H1 (cell line): ENCODE measurements around the gene ZDHHC1. TPM values are rescaled to one million over a fixed set of nuclear protein-coding genes. Genes with fewer than 3 reads are reported as not detected.

ENCODE experiments used
- CTCF ChIA-PET: fragments of 300-600 bp; sonication (Branson Sonifier 250); formaldehyde crosslinking; loops from one replicate; lab custom pipeline; 2021; ENCODE audit not compliant: partially characterized antibody; lab: Charles Lee
- POLR2A ChIA-PET: fragments of 300-600 bp; sonication (Branson Sonifier 250); formaldehyde crosslinking; loops from one replicate; lab custom pipeline; 2021; ENCODE audit warnings: inconsistent platforms; ENCODE audit not compliant: partially characterized antibody; lab: Charles Lee
- DNase-seq, 2 experiments: peaks; one replicate each; pipeline versions ENCODE4 v3.0.0 to v3.0.0-alpha.2; 2010 to 2022; ENCODE audit warnings: low spot score in 2 of 2, low read depth in 1 of 2, mixed read lengths in 1 of 2
- FAIRE-seq: peaks from 2 replicates; lab custom pipeline; 2011; peaks lifted over from hg19 to GRCh38; lab: Jason Lieb, UNC
- H2AFZ ChIP-seq: 2 replicates; pipeline ENCODE4 v1.8.1; 2012; ENCODE audit warnings: low read length, inconsistent platforms
- H2AK5ac ChIP-seq: 2 replicates; pipeline ENCODE4 v1.6.1; 2013; ENCODE audit warnings: low read depth, low read length
- H2BK120ac ChIP-seq: replicated peaks from 2 replicates; pipeline ENCODE3; 2013; ENCODE audit warnings: low read depth, low read length, inconsistent platforms
- H2BK12ac ChIP-seq: 2 replicates; pipeline ENCODE4 v1.6.1; 2013; ENCODE audit warnings: low read depth, low read length
- H2BK15ac ChIP-seq: 2 replicates; pipeline ENCODE4 v1.6.1; 2013; ENCODE audit warnings: low read length
- H2BK20ac ChIP-seq: 2 replicates; pipeline ENCODE4 v1.6.1; 2013; ENCODE audit warnings: low read length
- H2BK5ac ChIP-seq: 2 replicates; pipeline ENCODE4 v1.6.1; 2013; ENCODE audit warnings: low read depth, low read length
- H3K14ac ChIP-seq: 2 replicates; pipeline ENCODE4 v1.6.1; 2013; ENCODE audit warnings: inconsistent platforms; ENCODE audit not compliant: insufficient read length
- H3K18ac ChIP-seq: 2 replicates; pipeline ENCODE4 v1.6.1; 2013; ENCODE audit warnings: low read length; ENCODE audit errors: extremely low read depth
- H3K23ac ChIP-seq: 2 replicates; pipeline ENCODE4 v1.6.1; 2013; ENCODE audit warnings: inconsistent platforms; ENCODE audit not compliant: insufficient read length
- H3K23me2 ChIP-seq: 2 replicates; pipeline ENCODE4 v1.6.1; 2013; ENCODE audit warnings: low read depth, low read length
- H3K27ac ChIP-seq: 2 replicates; pipeline ENCODE4 v1.6.1; 2011; ENCODE audit warnings: low read depth, low read length, inconsistent platforms
- H3K27me3 ChIP-seq, 4 experiments: replicated peaks in 1 of 4; 1 replicate in 1 of 4; 2 replicates in 3 of 4; pipeline versions ENCODE4 v1.6.1 to v1.8.1; 2011 to 2013; ENCODE audit warnings: low read length in 3 of 4, mild to moderate bottlenecking in 3 of 4, inconsistent platforms in 2 of 4, mixed read lengths in 2 of 4, moderate library complexity in 1 of 4; ENCODE audit not compliant: control insufficient read depth in 3 of 4, insufficient read depth in 3 of 4; ENCODE audit errors: extremely low read depth in 1 of 4
- H3K36me3 ChIP-seq, 4 experiments: 2 replicates each; pipeline versions ENCODE4 v1.6.1 to v1.8.1; 2011 to 2013; ENCODE audit warnings: mild to moderate bottlenecking in 4 of 4, low read length in 3 of 4, moderate library complexity in 2 of 4, control low read depth in 1 of 4, inconsistent platforms in 1 of 4; ENCODE audit not compliant: insufficient read depth in 4 of 4, control insufficient read depth in 2 of 4
- H3K4ac ChIP-seq: replicated peaks from 2 replicates; pipeline ENCODE3; 2013; ENCODE audit warnings: low read length, low read depth, mixed read lengths, inconsistent platforms; ENCODE audit not compliant: insufficient read length
- H3K4me1 ChIP-seq, 4 experiments: replicated peaks in 1 of 4; 1 replicate in 1 of 4; 2 replicates in 3 of 4; pipeline versions ENCODE4 v1.6.1 to v1.8.1; 2011 to 2013; ENCODE audit warnings: low read length in 3 of 4, inconsistent platforms in 2 of 4, mixed read lengths in 1 of 4; ENCODE audit not compliant: insufficient read depth in 4 of 4, control insufficient read depth in 3 of 4
- H3K4me2 ChIP-seq, 2 experiments: 2 replicates each; pipeline versions ENCODE4 v1.6.1 to v1.8.1; 2011 to 2013; ENCODE audit warnings: low read depth in 2 of 2, low read length in 2 of 2, control low read depth in 1 of 2, inconsistent platforms in 1 of 2, mild to moderate bottlenecking in 1 of 2; ENCODE audit not compliant: insufficient read depth in 1 of 2
- H3K4me3 ChIP-seq, 4 experiments: fragments of 200-600, 300-600 bp in 1 of 4; sonication (generic), shearing (Covaris generic), sonication (Bioruptor Twin) in 1 of 4; 2 replicates each; pipeline versions ENCODE4 v1.5.1 to v1.8.1; 2011 to 2016; ENCODE audit warnings: low read length in 4 of 4, low read depth in 3 of 4, control low read depth in 2 of 4, inconsistent platforms in 2 of 4, mild to moderate bottlenecking in 2 of 4, mixed read lengths in 1 of 4, moderate library complexity in 1 of 4; ENCODE audit not compliant: insufficient read depth in 2 of 4; ENCODE audit errors: extremely low read depth in 1 of 4
- H3K56ac ChIP-seq: replicated peaks from 2 replicates; pipeline ENCODE3; 2013; ENCODE audit warnings: low read depth, mild to moderate bottlenecking, mixed read lengths, low read length, inconsistent platforms; ENCODE audit not compliant: insufficient read length
- H3K79me1 ChIP-seq: 2 replicates; pipeline ENCODE4 v1.6.1; 2013; ENCODE audit warnings: low read depth, low read length, control low read depth
- H3K79me2 ChIP-seq, 2 experiments: 2 replicates each; pipeline versions ENCODE4 v1.6.1 to v1.8.1; 2012 to 2013; ENCODE audit warnings: low read length in 2 of 2, mild to moderate bottlenecking in 2 of 2, inconsistent platforms in 1 of 2; ENCODE audit not compliant: insufficient read depth in 2 of 2, control insufficient read depth in 1 of 2
- H3K9ac ChIP-seq, 4 experiments: replicated peaks in 1 of 4; 1 replicate in 1 of 4; 2 replicates in 3 of 4; pipeline versions ENCODE4 v1.6.1 to v1.8.1; 2011 to 2013; ENCODE audit warnings: low read depth in 3 of 4, low read length in 3 of 4, control low read depth in 2 of 4, mild to moderate bottlenecking in 2 of 4, moderate library complexity in 2 of 4, inconsistent platforms in 1 of 4; ENCODE audit errors: extremely low read depth in 1 of 4
- H3K9me3 ChIP-seq, 2 experiments: 2 replicates each; pipeline versions ENCODE4 v1.6.1 to v1.8.1; 2012 to 2013; ENCODE audit warnings: mild to moderate bottlenecking in 2 of 2, moderate library complexity in 2 of 2, control low read depth in 1 of 2, inconsistent platforms in 1 of 2, low read depth in 1 of 2, low read length in 1 of 2, mixed read lengths in 1 of 2; ENCODE audit not compliant: insufficient read depth in 2 of 2
- H4K20me1 ChIP-seq, 2 experiments: replicated peaks in 1 of 2; 2 replicates each; pipeline versions ENCODE3 to v1.8.1; 2011 to 2013; ENCODE audit warnings: inconsistent platforms in 2 of 2, low read length in 2 of 2, mild to moderate bottlenecking in 1 of 2; ENCODE audit not compliant: insufficient read depth in 2 of 2, control insufficient read depth in 1 of 2
- H4K5ac ChIP-seq: 2 replicates; pipeline ENCODE4 v1.6.1; 2013; ENCODE audit warnings: low read length, low read depth, mixed read lengths, inconsistent platforms; ENCODE audit not compliant: insufficient read length
- H4K8ac ChIP-seq: 2 replicates; pipeline ENCODE4 v1.8.0; 2013; ENCODE audit warnings: mild to moderate bottlenecking, moderate library complexity, low read length, inconsistent platforms; ENCODE audit not compliant: insufficient read depth; ENCODE audit errors: extremely low read depth
- H4K91ac ChIP-seq: replicated peaks from 2 replicates; pipeline ENCODE3; 2013; ENCODE audit warnings: low read length, mixed read lengths, inconsistent platforms; ENCODE audit not compliant: insufficient read length
- ATF3 ChIP-seq: IDR thresholded peaks from 2 replicates; pipeline ENCODE4 v1.6.1; 2011; ENCODE audit warnings: low read depth, mild to moderate bottlenecking, low read length; ENCODE audit not compliant: insufficient read depth
- CHD2 ChIP-seq: IDR thresholded peaks from 2 replicates; pipeline ENCODE4 v1.6.1; 2012; ENCODE audit warnings: low read length, improper control_type of control experiment
- E2F6 ChIP-seq: IDR thresholded peaks from 2 replicates; pipeline ENCODE4 v1.6.1; 2012; ENCODE audit warnings: inconsistent platforms
- FOSL1 ChIP-seq: IDR thresholded peaks from 2 replicates; pipeline ENCODE4 v1.6.1; 2011; ENCODE audit warnings: mild to moderate bottlenecking, low read depth, low read length, moderate library complexity; ENCODE audit not compliant: insufficient read depth
- KDM5A ChIP-seq: fragments of 200-600 bp; IDR thresholded peaks from 2 replicates; pipeline ENCODE4 v1.7.1; 2012; ENCODE audit warnings: mild to moderate bottlenecking, low read length, inconsistent platforms, mixed read lengths
- MAX ChIP-seq: IDR thresholded peaks from 2 replicates; pipeline ENCODE4 v1.6.1; 2012; ENCODE audit warnings: inconsistent platforms
- POLR2A ChIP-seq, 2 experiments: IDR thresholded peaks; 1 replicate in 1 of 2; 2 replicates in 1 of 2; pipeline ENCODE4 v1.6.1; 2011; ENCODE audit warnings: low read depth in 2 of 2, low read length in 2 of 2, mild to moderate bottlenecking in 2 of 2; ENCODE audit errors: control extremely low read depth in 1 of 2
- SUZ12 ChIP-seq: fragments of 200-600 bp; sonication (generic); IDR thresholded peaks from 2 replicates; pipeline ENCODE4 v1.6.1; 2012; ENCODE audit warnings: mild to moderate bottlenecking, inconsistent platforms, low read length, moderate library complexity, mixed read lengths
- TCF12 ChIP-seq: IDR thresholded peaks from 2 replicates; pipeline ENCODE4 v1.6.1; 2011; ENCODE audit warnings: low read depth, mild to moderate bottlenecking, low read length
- TEAD4 ChIP-seq: IDR thresholded peaks from 2 replicates; pipeline ENCODE4 v1.6.1; 2012; ENCODE audit warnings: low read depth, low read length, inconsistent platforms, mixed read lengths
- ZNF274 ChIP-seq: IDR thresholded peaks from 2 replicates; pipeline ENCODE4 v1.7.0; 2012; ENCODE audit warnings: low read length, borderline replicate concordance; ENCODE audit errors: extremely low read depth
- WGBS, 2 experiments: shearing (Covaris generic) in 1 of 2; methylation state at CpG; one replicate each; pipeline versions ENCODE4 v1.1.6 to v1.1.7; 2013 to 2015; ENCODE audit warnings: low lambda C conversion rate in 2 of 2, mixed read lengths in 2 of 2, inconsistent platforms in 1 of 2, low coverage in 1 of 2, missing lambda C conversion rate in 1 of 2; ENCODE audit not compliant: insufficient replicate concordance in 2 of 2, insufficient coverage in 1 of 2, insufficient read length in 1 of 2; ENCODE audit errors: extremely low coverage in 1 of 2, missing lambda C conversion rate in 1 of 2; 5-methylcytosine and 5-hydroxymethylcytosine counted together
- polyA plus RNA-seq, 7 experiments: library from polyadenylated mRNA; depleted of rRNA in 3 of 7; stranded (reverse) in 5 of 7; unstranded in 2 of 7; fragments of >200 nt in 5 of 7; fragments of 200-250 nt in 2 of 7; gene quantifications; 1 replicate in 5 of 7; 2 replicates in 1 of 7; 4 replicates in 1 of 7; pipeline versions ENCODE4 v1.2.1 to v1.2.3, GENCODE V29; 2011 to 2013; ENCODE audit warnings: missing spikeins in 2 of 7, mixed read lengths in 2 of 7
- total RNA-seq: library from RNA; stranded (reverse); fragmentation: NEBNext Ultra II Directional; extraction: Animal tissue kit (Norgen Biotek cat#: 25700); gene quantifications from 2 replicates; pipeline ENCODE4 v1.2.1, GENCODE V29; 2021

The ZDHHC1 gene
- total and polyA plus RNA-seq, 2 of the 8 experiments (the other 6 are each of a cell fraction or from before 2014, with no cell fraction given) = 3.1 to 4.9 TPM

- Histone ChIP-seq H3K4me2 (no peak overlapping the region), H2BK120ac (no peak overlapping the region), H3K9me3 (no peaks in the 10 kb centered on the region), H4K5ac (no peak overlapping the region), H3K27me3 (peaks cover 0 to under 1% (median under 1%) of the 10 kb centered on the region in 4 experiments; a peak in 3 of 7 replicates), H3K14ac (no peak overlapping the region), H3K4me1 (peaks cover 0 to 24% (median 12%) of the 10 kb centered on the region in 4 experiments; a peak in 5 of 7 replicates), H3K79me1 (no peaks in the 10 kb centered on the region), H2AFZ (no peak overlapping the region), H3K27ac (no peak overlapping the region), H4K8ac (no peak overlapping the region; the same call in 1 of the 2 replicates), H3K36me3 (no peaks in the 10 kb centered on the region), H3K56ac (no peak overlapping the region), H2BK5ac (no peak overlapping the region), H4K20me1 (no peaks in the 10 kb centered on the region), H4K91ac (peak overlapping the region; percentile 81), H3K18ac (no peak overlapping the region), H3K4ac (peak overlapping the region; percentile 1), H2BK12ac (peak overlapping the region; percentile 56; the same call in 1 of the 2 replicates), H3K4me3 (no peak overlapping the region), H3K23ac (no peak overlapping the region), H2BK15ac (peak overlapping the region; percentile 50; the same call in 1 of the 2 replicates), H3K9ac (no peak overlapping the region), H3K23me2 (peaks cover 2% of the 10 kb centered on the region; the same call in 1 of the 2 replicates), H2BK20ac (0 out of 2 replicates have a peak overlapping the region, but pooled peaks have one; percentile 21), H3K79me2 (no peaks in the 10 kb centered on the region), H2AK5ac (no peak overlapping the region)
- WGBS, 2 experiments = 83% methylated on average over 9 of the region's 12 CpGs; no CpG with 5 or more reads in 1 of the 2 experiments
- CTCF ChIA-PET = interaction anchor here (1.0 to 32.4 kb wide), 4 partner anchors 11 to 60 kb away, joined by 4 to 476 read pairs (median 12); partner anchors contain the start of genes TPPP3 and ZDHHC1
- no peak for DNase-seq
- no peak for FAIRE-seq
- POLR2A ChIA-PET = no interaction called here
- TF ChIP-seq ATF3 (no peak), MAX (no peak), E2F6 (no peak), CHD2 (no peak), SUZ12 (no peak), FOSL1 (no peak), TEAD4 (no peak), ZNF274 (no peak), POLR2A (IDR thresholded peaks at IDR 0.05; ENCODE audit: control extremely low read depth in 1 of 2, low read depth in 2 of 2, low read length in 2 of 2) (no peak), KDM5A (no peak), TCF12 (no peak)
These were observed 12.2 kb downstream of the ZDHHC1 start for GRCh38 chr16:67403976-67404555.
